ENCODE measurements around the gene RNF43. TPM values are rescaled to one million over a fixed set of nuclear protein-coding genes. Genes with fewer than 3 reads are reported as not detected.

RNF43 gene
- total RNA-seq, 1 donor = not detected

DNA sequence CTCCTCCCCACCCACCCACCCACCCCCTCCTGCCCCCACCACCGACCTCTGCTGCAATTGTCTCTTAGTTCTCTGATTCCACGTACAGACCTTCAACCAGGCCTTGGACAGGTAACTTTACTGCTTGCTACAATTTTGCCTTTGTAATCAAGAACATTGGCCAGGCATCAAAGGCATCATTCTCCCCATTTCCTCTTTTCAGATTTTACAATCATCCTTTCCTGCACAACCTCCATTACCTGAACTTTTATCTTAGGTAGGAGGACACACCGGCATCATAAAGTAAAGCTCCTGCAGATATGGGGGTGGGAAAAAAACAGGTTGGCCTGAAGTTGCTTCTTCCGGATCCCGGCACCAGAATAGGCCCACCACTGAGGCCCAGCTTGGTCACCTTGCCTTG, 39.7 kb downstream of the RNF43 start:
- no peak for DNase-seq (ENCODE audit: low read depth)
- H3K4me3 ChIP-seq (ENCODE audit: low read depth, low read length) = no peak overlapping the region
- TF ChIP-seq CTCF (IDR thresholded peaks at IDR 0.05; ENCODE audit: insufficient read depth, low read depth, low read length) = no peak

DNA sequence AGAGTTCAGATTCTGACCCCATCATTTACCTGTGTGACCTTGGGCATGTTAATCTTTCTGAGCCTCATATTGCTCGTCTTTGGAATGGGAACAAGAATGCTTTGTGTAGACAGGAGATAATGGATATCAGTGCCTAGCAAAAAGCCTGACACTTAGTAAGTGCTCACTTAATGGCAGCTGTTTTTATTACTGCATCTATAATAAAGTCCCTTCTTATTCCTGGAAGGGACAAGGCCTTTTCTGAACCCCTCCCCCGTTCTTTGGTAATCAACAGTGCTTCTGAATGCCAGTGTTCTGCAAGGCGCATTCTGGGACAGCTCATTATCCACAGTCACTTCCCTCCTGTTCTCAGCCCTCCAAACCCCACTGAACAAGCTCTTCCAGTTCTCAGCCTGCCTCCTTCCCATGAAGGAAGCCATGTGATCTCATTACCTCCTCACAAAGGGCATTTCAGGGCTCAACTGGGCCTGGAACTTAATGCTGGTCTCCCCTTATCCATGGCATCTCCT, 40.2 kb downstream of the RNF43 start:
- H3K4me3 ChIP-seq (ENCODE audit: low read depth, low read length) = no peak overlapping the region
- no peak for TF ChIP-seq CTCF (IDR thresholded peaks at IDR 0.05; ENCODE audit: insufficient read depth, low read depth, low read length)
- DNase-seq (ENCODE audit: low read depth) = no peak

DNA sequence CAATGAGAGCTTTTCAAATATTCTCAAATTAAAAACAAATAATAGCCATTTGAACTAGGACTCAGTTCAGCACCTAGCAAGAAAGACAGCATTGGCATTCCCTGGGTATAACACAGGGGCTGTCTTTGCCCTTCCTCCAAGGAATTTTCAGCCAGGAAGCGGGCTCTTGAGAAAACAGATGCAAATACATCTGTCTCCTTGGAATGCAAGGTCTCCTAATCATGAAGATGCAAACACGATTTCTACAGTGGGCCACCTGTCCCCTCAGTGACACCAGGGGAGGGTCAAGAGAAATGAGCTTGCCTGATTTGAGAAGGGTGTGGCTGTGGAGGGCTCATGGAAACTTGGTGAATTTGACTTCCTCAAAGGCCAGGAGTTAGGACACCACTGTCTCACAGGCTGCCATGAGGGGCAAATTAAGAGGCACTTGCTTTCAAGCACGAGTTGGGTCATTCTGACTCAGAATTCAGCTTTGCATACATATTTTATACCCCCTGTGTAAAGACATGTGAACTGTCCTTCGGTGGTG, 40.8 kb downstream of the RNF43 start:
- no peak overlapping the region for H3K4me3 ChIP-seq (ENCODE audit: low read depth, low read length)
- no peak for DNase-seq (ENCODE audit: low read depth)
- TF ChIP-seq CTCF (IDR thresholded peaks at IDR 0.05; ENCODE audit: insufficient read depth, low read depth, low read length) = no peak

DNA sequence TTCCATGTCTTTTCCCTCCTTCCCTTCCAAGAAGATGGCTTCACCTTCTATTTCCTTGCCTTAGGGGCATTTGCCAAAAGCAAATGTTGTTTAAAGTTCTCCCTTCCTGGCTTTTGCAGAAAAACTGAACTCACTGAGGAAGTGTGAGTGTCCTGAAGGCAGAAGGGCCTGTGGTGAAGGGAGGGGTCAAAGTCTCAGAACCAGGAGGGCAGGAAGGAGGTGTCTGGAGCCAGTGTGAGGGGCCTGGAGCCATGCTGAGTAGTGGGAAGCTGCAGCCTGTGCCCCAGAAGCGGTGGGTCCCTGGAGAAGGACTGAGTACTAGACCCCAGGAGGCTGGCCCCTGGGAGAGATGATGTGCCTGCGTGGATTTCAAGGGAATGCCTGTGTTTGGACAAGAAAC, 41.5 kb downstream of the RNF43 start:
- DNase-seq (ENCODE audit: low read depth) = no peak
- H3K4me3 ChIP-seq (ENCODE audit: low read depth, low read length) = no peak overlapping the region
- no peak for TF ChIP-seq CTCF (IDR thresholded peaks at IDR 0.05; ENCODE audit: insufficient read depth, low read depth, low read length)

GRCh38 chr17:58375256-58375655, 42.1 kb downstream of the RNF43 start:
- DNase-seq (ENCODE audit: low read depth) = no peak
- H3K4me3 ChIP-seq (ENCODE audit: low read depth, low read length) = no peak overlapping the region
- no peak for TF ChIP-seq CTCF (IDR thresholded peaks at IDR 0.05; ENCODE audit: insufficient read depth, low read depth, low read length)

- TF ChIP-seq CTCF (IDR thresholded peaks at IDR 0.05; ENCODE audit: insufficient read depth, low read depth, low read length) = no peak
- no peak for DNase-seq (ENCODE audit: low read depth)
- no peak overlapping the region for H3K4me3 ChIP-seq (ENCODE audit: low read depth, low read length)
Observed at GRCh38 chr17:58373923-58374322, 43.4 kb downstream of the RNF43 start.

- no peak for TF ChIP-seq CTCF (IDR thresholded peaks at IDR 0.05; ENCODE audit: insufficient read depth, low read depth, low read length)
- no peak for DNase-seq (ENCODE audit: low read depth)
- H3K4me3 ChIP-seq (ENCODE audit: low read depth, low read length) = no peak overlapping the region
Observed at GRCh38 chr17:58373003-58373402, 44.3 kb downstream of the RNF43 start.
